IMR-90 (cell line): ENCODE results near the gene PI4KA. TPM values are rescaled to one million over a fixed set of nuclear protein-coding genes. Genes with fewer than 3 reads are reported as not detected.

Experiments
- ATAC-seq: fragments of 200-7000 bp; cut with Tn5 transposase; 2 replicates; pipeline ENCODE4 v1.9.1; 2020; ENCODE audit warnings: low read depth, mild to moderate bottlenecking, moderate library complexity
- BruUV-seq: library from RNA; stranded (reverse); fragments of 400-500 nt; replicated peaks from 2 replicates; lab custom pipeline; 2021; lab: Mats Ljungman, UMichigan
- CTCF ChIA-PET: fragments of 300-600 bp; formaldehyde crosslinking; extraction: SDS; loops from one replicate; lab custom pipeline; 2021; ENCODE audit warnings: antibody characterized with exemption; lab: Yijun Ruan, JAX
- POLR2A ChIA-PET: fragments of 300-600 bp; sonication (Branson Sonifier 250); formaldehyde crosslinking; loops from one replicate; lab custom pipeline; 2022; ENCODE audit warnings: antibody characterized with exemption; ENCODE audit not compliant: unreplicated experiment; lab: Charles Lee
- DNase-seq: peaks from one replicate; pipeline ENCODE4 v3.0.0; 2013
- H2AFZ ChIP-seq: replicated peaks from 2 replicates; pipeline ENCODE3; 2013; ENCODE audit warnings: low read length, mild to moderate bottlenecking; ENCODE audit not compliant: poor library complexity
- H2AK5ac ChIP-seq: 2 replicates; pipeline ENCODE4 v1.6.1; 2013; ENCODE audit warnings: low read depth, low read length, inconsistent platforms
- H2AK9ac ChIP-seq: replicated peaks from 2 replicates; pipeline ENCODE3; 2013; ENCODE audit warnings: mild to moderate bottlenecking, low read depth, low read length, moderate library complexity; ENCODE audit not compliant: poor library complexity
- H2BK120ac ChIP-seq: 2 replicates; pipeline ENCODE4 v1.6.1; 2013; ENCODE audit warnings: low read depth, low read length, inconsistent platforms
- H2BK15ac ChIP-seq: 3 replicates; pipeline ENCODE4 v1.6.1; 2013; ENCODE audit warnings: low read depth, low read length, inconsistent platforms
- H2BK20ac ChIP-seq: 2 replicates; pipeline ENCODE4 v1.6.1; 2013; ENCODE audit warnings: low read depth, mild to moderate bottlenecking, inconsistent platforms, low read length, moderate library complexity
- H2BK5ac ChIP-seq: 2 replicates; pipeline ENCODE4 v1.6.1; 2013; ENCODE audit warnings: mild to moderate bottlenecking, low read depth, low read length, inconsistent platforms; ENCODE audit not compliant: poor library complexity, severe bottlenecking
- H3K14ac ChIP-seq: replicated peaks from 2 replicates; pipeline ENCODE4 v1.6.1; 2013; ENCODE audit warnings: low read depth, low read length, inconsistent platforms
- H3K18ac ChIP-seq: 2 replicates; pipeline ENCODE4 v1.6.1; 2013; ENCODE audit warnings: low read depth, low read length, control low read depth
- H3K23ac ChIP-seq: 2 replicates; pipeline ENCODE4 v1.6.1; 2013; ENCODE audit warnings: low read depth, low read length, inconsistent platforms
- H3K27ac ChIP-seq: 2 replicates; pipeline ENCODE4 v1.5.1; 2013; ENCODE audit warnings: mild to moderate bottlenecking, control low read depth, low read length; ENCODE audit not compliant: insufficient read depth
- H3K27me3 ChIP-seq: 2 replicates; pipeline ENCODE4 v1.6.1; 2013; ENCODE audit warnings: low read length; ENCODE audit not compliant: control insufficient read depth, insufficient read depth
- H3K36me3 ChIP-seq: 2 replicates; pipeline ENCODE4 v1.6.1; 2013; ENCODE audit warnings: low read length, mixed read lengths; ENCODE audit not compliant: control insufficient read depth, insufficient read depth
- H3K4ac ChIP-seq: 2 replicates; pipeline ENCODE4 v1.6.1; 2013; ENCODE audit warnings: low read depth, low read length, inconsistent platforms
- H3K4me1 ChIP-seq: 2 replicates; pipeline ENCODE4 v1.6.1; 2013; ENCODE audit warnings: low read length, mixed read lengths; ENCODE audit not compliant: control insufficient read depth, insufficient read depth
- H3K4me2 ChIP-seq: 2 replicates; pipeline ENCODE4 v1.6.1; 2013; ENCODE audit warnings: low read depth, mild to moderate bottlenecking, control low read depth, low read length, moderate library complexity
- H3K4me3 ChIP-seq: 2 replicates; pipeline ENCODE4 v1.5.1; 2013; ENCODE audit warnings: low read depth, mild to moderate bottlenecking, control low read depth, low read length, moderate library complexity; ENCODE audit not compliant: insufficient read depth
- H3K56ac ChIP-seq: 2 replicates; pipeline ENCODE4 v1.6.1; 2013; ENCODE audit warnings: low read length, inconsistent platforms; ENCODE audit not compliant: insufficient read depth; ENCODE audit errors: extremely low read depth
- H3K79me1 ChIP-seq, 2 experiments: 2 replicates each; pipeline ENCODE4 v1.6.1; 2013; ENCODE audit warnings: low read length in 2 of 2, inconsistent platforms in 1 of 2, low read depth in 1 of 2
- H3K9ac ChIP-seq: 2 replicates; pipeline ENCODE4 v1.6.1; 2013; ENCODE audit warnings: low read depth, low read length, control low read depth
- H3K9me1 ChIP-seq: 2 replicates; pipeline ENCODE4 v1.6.1; 2013; ENCODE audit warnings: low read length, inconsistent platforms; ENCODE audit not compliant: insufficient read depth
- H3K9me3 ChIP-seq: 2 replicates; pipeline ENCODE4 v1.6.1; 2013; ENCODE audit warnings: low read length; ENCODE audit not compliant: control insufficient read depth, insufficient read depth
- H4K20me1 ChIP-seq: 2 replicates; pipeline ENCODE4 v1.6.1; 2013; ENCODE audit warnings: low read length, inconsistent platforms; ENCODE audit not compliant: insufficient read depth
- H4K5ac ChIP-seq: 2 replicates; pipeline ENCODE4 v1.6.1; 2013; ENCODE audit warnings: mild to moderate bottlenecking, low read depth, low read length, control low read depth
- H4K8ac ChIP-seq, 2 experiments: 2 replicates each; pipeline ENCODE4 v1.6.1; 2013; ENCODE audit warnings: low read depth in 2 of 2, low read length in 2 of 2, control low read depth in 1 of 2, inconsistent platforms in 1 of 2
- H4K91ac ChIP-seq: 2 replicates; pipeline ENCODE4 v1.6.1; 2013; ENCODE audit warnings: low read depth, low read length, inconsistent platforms; ENCODE audit not compliant: insufficient read depth
- BHLHE40 ChIP-seq: fragments of 150-350 bp; IDR thresholded peaks from 2 replicates; pipeline ENCODE4 v1.6.1; 2016; ENCODE audit warnings: mild to moderate bottlenecking, low read depth, low read length
- CEBPB ChIP-seq: IDR thresholded peaks from 2 replicates; pipeline ENCODE4 v1.6.1; 2012; ENCODE audit warnings: low read depth, low read length, improper control_type of control experiment
- CTCF ChIP-seq: conservative IDR thresholded peaks from 2 replicates; pipeline ENCODE4 v1.5.1; 2012; ENCODE audit warnings: mild to moderate bottlenecking, low read depth, low read length, improper control_type of control experiment
- FOS ChIP-seq: fragments of 150-350 bp; IDR thresholded peaks from 2 replicates; pipeline ENCODE4 v1.6.1; 2016; ENCODE audit warnings: low read depth, low read length
- MAFK ChIP-seq: IDR thresholded peaks from 2 replicates; pipeline ENCODE4 v1.6.1; 2012; ENCODE audit warnings: low read depth, low read length, improper control_type of control experiment
- MAZ ChIP-seq: IDR thresholded peaks from 2 replicates; pipeline ENCODE4 v1.6.1; 2012; ENCODE audit warnings: low read depth, mild to moderate bottlenecking, low read length, improper control_type of control experiment, moderate library complexity, borderline replicate concordance
- RAD21 ChIP-seq: IDR thresholded peaks from 2 replicates; pipeline ENCODE4 v1.6.1; 2012; ENCODE audit warnings: low read length, improper control_type of control experiment
- RCOR1 ChIP-seq: IDR thresholded peaks from 2 replicates; pipeline ENCODE4 v1.6.1; 2012; ENCODE audit warnings: mild to moderate bottlenecking, low read length, improper control_type of control experiment; ENCODE audit not compliant: insufficient replicate concordance
- RFX5 ChIP-seq: IDR thresholded peaks from 2 replicates; pipeline ENCODE4 v1.8.0; 2012; ENCODE audit warnings: low read depth, mild to moderate bottlenecking, low read length, moderate library complexity
- SMC3 ChIP-seq: fragments of 150-350 bp; IDR thresholded peaks from 2 replicates; pipeline ENCODE4 v1.6.1; 2016; ENCODE audit warnings: low read depth, mild to moderate bottlenecking, antibody characterized with exemption, low read length, moderate library complexity
- USF2 ChIP-seq: fragments of 150-350 bp; IDR thresholded peaks from 2 replicates; pipeline ENCODE4 v1.6.1; 2017; ENCODE audit warnings: mild to moderate bottlenecking, antibody characterized with exemption, low read length, low read depth
- WGBS, 2 experiments: methylation state at CpG; one replicate each; pipeline versions ENCODE4 v1.1.5 to v1.1.7; 2013; ENCODE audit warnings: missing lambda C conversion rate in 2 of 2; ENCODE audit not compliant: insufficient read length in 1 of 2; ENCODE audit errors: extremely low coverage in 2 of 2; 5-methylcytosine and 5-hydroxymethylcytosine counted together
- dilution Hi-C: fragments of 300-500 bp; cut with HindIII; formaldehyde crosslinking; loops from one replicate; pipeline ENCODE4 v1.14.3; 2018; ENCODE audit warnings: low sequenced_read_pairs; ENCODE audit not compliant: unreplicated experiment
- in situ Hi-C: fragments of 300-500 bp; cut with MboI; formaldehyde crosslinking; loops from 3 replicates; pipeline ENCODE4 v1.14.3; 2019; ENCODE audit warnings: low sequenced_read_pairs, inconsistent platforms, mixed read lengths
- intact Hi-C: fragments of 100-400 bp; cut with micrococcal nuclease; formaldehyde crosslinking; loops from 2 replicates; pipeline ENCODE4 v1.10.0; 2022
- polyA plus RNA-seq, 3 experiments: library from polyadenylated mRNA; depleted of rRNA; stranded (reverse); fragments of >200 nt; gene quantifications; 2 replicates each; pipeline ENCODE4 v1.2.3, GENCODE V29; 2012; ENCODE audit warnings: low replicate concordance in 1 of 3
- total RNA-seq: library from RNA; depleted of rRNA; stranded (reverse); fragments of >200 nt; gene quantifications from 2 replicates; pipeline ENCODE4 v1.2.3, GENCODE V29; 2012

PI4KA gene
- total and polyA plus RNA-seq, 2 of the 4 experiments (the other 2 are of a cell fraction) = 16.8 to 35.5 TPM

GRCh38 chr22:20741634-20742581, 116.7 kb downstream of the PI4KA start:
- H2BK120ac ChIP-seq = no peak overlapping the region
- 94% methylated on average over 3 of the region's 16 CpGs; no CpG with 5 or more reads in 1 of the 2 experiments for WGBS, 2 experiments
- no peaks in the 10 kb centered on the region for H3K4me1 ChIP-seq
- peaks cover 3% of the 10 kb centered on the region; the same call in 1 of the 2 replicates for H4K20me1 ChIP-seq
- no peak overlapping the region for H3K18ac ChIP-seq
- H3K56ac ChIP-seq = no peak overlapping the region
- TF ChIP-seq SMC3 (peak; percentile 21; the same call in 1 of the 2 replicates), RAD21 (peak; percentile 51), FOS (no peak), RCOR1 (no peak), USF2 (no peak), BHLHE40 (no peak), RFX5 (no peak), MAFK (no peak), MAZ (no peak), CEBPB (no peak), CTCF (peak; percentile 58)
- CTCF ChIA-PET = interaction anchor here (0.5 to 1.4 kb wide), 3 partner anchors 9 to 190 kb away, joined by 3 to 8 read pairs (median 4); no protein-coding TSS in a partner anchor
- DNase-seq (peak; percentile 13), ATAC-seq (no peak)
- H3K27ac ChIP-seq = no peak overlapping the region
- H2BK5ac ChIP-seq = no peak overlapping the region
- no TSS peak for BruUV-seq
- dilution Hi-C loops = no loop called here
- H3K9me1 ChIP-seq = no peaks in the 10 kb centered on the region
- H4K91ac ChIP-seq = no peak overlapping the region
- H3K79me1 ChIP-seq = no peaks in the 10 kb centered on the region
- no peak overlapping the region for H3K23ac ChIP-seq
- H2AK9ac ChIP-seq = no peak overlapping the region
- POLR2A ChIA-PET = no interaction called here
- in situ Hi-C loops = no loop called here
- intact Hi-C loops = no loop called here
- H4K5ac ChIP-seq = no peak overlapping the region
- peaks cover 41% of the 10 kb centered on the region for H3K36me3 ChIP-seq
- H3K4me2 ChIP-seq = no peak overlapping the region
- no peaks in the 10 kb centered on the region for H3K27me3 ChIP-seq
- H3K14ac ChIP-seq = no peak overlapping the region
- no peak overlapping the region for H3K9ac ChIP-seq
- H2AK5ac ChIP-seq = no peak overlapping the region
- no peak overlapping the region for H3K4me3 ChIP-seq
- no peak overlapping the region for H2AFZ ChIP-seq
- H2BK15ac ChIP-seq = no peak overlapping the region
- no peak overlapping the region for H4K8ac ChIP-seq
- no peaks in the 10 kb centered on the region for H3K9me3 ChIP-seq
- no peak overlapping the region for H3K4ac ChIP-seq
- H2BK20ac ChIP-seq = no peak overlapping the region
